ENCODE results near the gene EBF4. TPM values are rescaled to one million over a fixed set of nuclear protein-coding genes. Genes with fewer than 3 reads are reported as not detected.

EBF4 gene
- total RNA-seq, 1 experiment from 2014 or later: 11.4 TPM

- Histone ChIP-seq H3K9ac (ENCODE audit: low read length) (no peak overlapping the region), H3K79me2 (ENCODE audit: insufficient read depth, low read length) (no peaks in the 10 kb centered on the region), H3K4me3 (replicated peaks in 1 of 2; ENCODE audit: low read depth in 1 of 2, low read length in 2 of 2) (no peak overlapping the region), H3K4me2 (ENCODE audit: low read length) (no peak overlapping the region), H3K27me3 (ENCODE audit: insufficient read depth, low read length) (peaks cover 8% of the 10 kb centered on the region; the same call in 1 of the 2 replicates), H2AFZ (ENCODE audit: low read depth, low read length, poor library complexity, severe bottlenecking) (no peak overlapping the region), H3K9me2 (ENCODE audit: insufficient read depth) (no peaks in the 10 kb centered on the region), H3K27ac (ENCODE audit: low read depth, low read length) (no peak overlapping the region), H3K36me3 (ENCODE audit: control insufficient read depth in 1 of 2, insufficient read depth in 2 of 2, low read length in 2 of 2) (no peaks in the 10 kb centered on the region), H3K9me3 (ENCODE audit: control insufficient read depth in 1 of 2, insufficient read depth in 1 of 2, low read depth in 1 of 2, low read length in 2 of 2) (no peaks in the 10 kb centered on the region), H4K20me1 (ENCODE audit: insufficient read depth) (no peaks in the 10 kb centered on the region), H3K4me1 (ENCODE audit: control insufficient read depth in 1 of 2, insufficient read depth in 2 of 2, low read length in 2 of 2) (peaks cover 8 to 13% of the 10 kb centered on the region in 2 experiments; a peak in 3 of 4 replicates)
- RAD21 ChIA-PET (ENCODE audit: low non-redundant PET in 1 of 2, low total read pairs in 2 of 2, uncharacterized antibody in 2 of 2, unreplicated experiment in 2 of 2): no interaction called here
- POLR2A ChIA-PET: no interaction called here
- intact Hi-C loops (cut with micrococcal nuclease): no loop called here
- ATAC-seq: no peak
- no TSS peak for BruUV-seq (replicated peaks)
- DNase-seq (ENCODE audit: low read depth, low spot score): no peak
- CTCF ChIA-PET: no interaction called here
- TF ChIP-seq, protein P1, sequence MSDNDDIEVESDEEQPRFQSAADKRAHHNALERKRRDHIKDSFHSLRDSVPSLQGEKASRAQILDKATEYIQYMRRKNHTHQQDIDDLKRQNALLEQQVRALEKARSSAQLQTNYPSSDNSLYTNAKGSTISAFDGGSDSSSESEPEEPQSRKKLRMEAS (IDR thresholded peaks at IDR 0.05): no peak
- TF ChIP-seq YY1 (IDR thresholded peaks at IDR 0.05; ENCODE audit: extremely low read depth, insufficient replicate concordance, low read depth, low read length): no peak
- no peak for TF ChIP-seq SIN3A (IDR thresholded peaks at IDR 0.05; ENCODE audit: low read depth)
- no peak for TF ChIP-seq SRF (IDR thresholded peaks at IDR 0.05; ENCODE audit: low read depth)
- no peak for TF ChIP-seq EGR1 (IDR thresholded peaks at IDR 0.05; ENCODE audit: low read depth)
- no peak for TF ChIP-seq CBX3 (IDR thresholded peaks at IDR 0.05; ENCODE audit: low read depth)
- no peak for TF ChIP-seq POLR2AphosphoS5 (IDR thresholded peaks at IDR 0.05; ENCODE audit: low read depth, low read length)
Observed at GRCh38 chr20:2795451-2795850, 102.9 kb downstream of the EBF4 start.

DNA sequence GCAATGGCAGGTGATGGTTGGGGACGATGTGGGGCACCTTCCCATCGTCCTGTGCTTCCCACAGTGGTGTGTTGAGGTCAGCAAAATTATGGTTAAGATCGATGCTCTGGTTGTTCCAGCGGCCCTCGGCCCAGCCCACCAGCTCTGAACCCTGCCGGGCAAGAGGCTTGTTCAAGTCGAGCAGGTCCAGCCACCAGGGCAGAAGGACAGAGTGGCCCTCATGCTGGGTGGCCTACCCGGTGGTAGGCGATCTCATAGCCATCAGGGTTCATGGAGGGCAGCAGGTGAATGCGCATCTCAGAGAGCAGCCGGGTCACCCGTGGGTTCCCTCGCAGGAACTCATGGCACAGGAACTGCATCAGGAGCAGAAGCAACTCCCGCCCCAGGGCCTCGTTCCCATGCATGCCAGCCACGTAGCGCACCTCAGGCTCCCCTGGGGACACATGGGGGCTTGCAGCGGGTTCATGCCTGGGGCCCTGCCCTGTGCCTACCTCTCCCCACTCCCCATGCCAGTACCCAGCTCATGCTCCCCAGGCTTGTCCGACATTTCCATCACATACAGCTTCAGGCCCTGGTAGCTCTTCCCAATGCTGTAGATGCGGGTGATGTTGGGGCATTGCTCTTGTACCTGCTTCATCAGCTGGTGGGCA, 103.6 kb downstream of the EBF4 start:
- peaks cover 8 to 13% of the 10 kb centered on the region in 2 experiments; a peak in 3 of 4 replicates for H3K4me1 ChIP-seq (ENCODE audit: control insufficient read depth in 1 of 2, insufficient read depth in 2 of 2, low read length in 2 of 2)
- H3K27ac ChIP-seq (ENCODE audit: low read depth, low read length): no peak overlapping the region
- H3K27me3 ChIP-seq (ENCODE audit: insufficient read depth, low read length): peaks cover 8% of the 10 kb centered on the region; the same call in 1 of the 2 replicates
- no peak overlapping the region for H2AFZ ChIP-seq (ENCODE audit: low read depth, low read length, poor library complexity, severe bottlenecking)
- CTCF ChIA-PET: no interaction called here
- TF ChIP-seq, protein P2, sequence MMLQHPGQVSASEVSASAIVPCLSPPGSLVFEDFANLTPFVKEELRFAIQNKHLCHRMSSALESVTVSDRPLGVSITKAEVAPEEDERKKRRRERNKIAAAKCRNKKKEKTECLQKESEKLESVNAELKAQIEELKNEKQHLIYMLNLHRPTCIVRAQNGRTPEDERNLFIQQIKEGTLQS (IDR thresholded peaks at IDR 0.05): no peak
- TF ChIP-seq ZNF274 (IDR thresholded peaks at IDR 0.05; ENCODE audit: low read depth, low read length): no peak
- TF ChIP-seq, protein P3, sequence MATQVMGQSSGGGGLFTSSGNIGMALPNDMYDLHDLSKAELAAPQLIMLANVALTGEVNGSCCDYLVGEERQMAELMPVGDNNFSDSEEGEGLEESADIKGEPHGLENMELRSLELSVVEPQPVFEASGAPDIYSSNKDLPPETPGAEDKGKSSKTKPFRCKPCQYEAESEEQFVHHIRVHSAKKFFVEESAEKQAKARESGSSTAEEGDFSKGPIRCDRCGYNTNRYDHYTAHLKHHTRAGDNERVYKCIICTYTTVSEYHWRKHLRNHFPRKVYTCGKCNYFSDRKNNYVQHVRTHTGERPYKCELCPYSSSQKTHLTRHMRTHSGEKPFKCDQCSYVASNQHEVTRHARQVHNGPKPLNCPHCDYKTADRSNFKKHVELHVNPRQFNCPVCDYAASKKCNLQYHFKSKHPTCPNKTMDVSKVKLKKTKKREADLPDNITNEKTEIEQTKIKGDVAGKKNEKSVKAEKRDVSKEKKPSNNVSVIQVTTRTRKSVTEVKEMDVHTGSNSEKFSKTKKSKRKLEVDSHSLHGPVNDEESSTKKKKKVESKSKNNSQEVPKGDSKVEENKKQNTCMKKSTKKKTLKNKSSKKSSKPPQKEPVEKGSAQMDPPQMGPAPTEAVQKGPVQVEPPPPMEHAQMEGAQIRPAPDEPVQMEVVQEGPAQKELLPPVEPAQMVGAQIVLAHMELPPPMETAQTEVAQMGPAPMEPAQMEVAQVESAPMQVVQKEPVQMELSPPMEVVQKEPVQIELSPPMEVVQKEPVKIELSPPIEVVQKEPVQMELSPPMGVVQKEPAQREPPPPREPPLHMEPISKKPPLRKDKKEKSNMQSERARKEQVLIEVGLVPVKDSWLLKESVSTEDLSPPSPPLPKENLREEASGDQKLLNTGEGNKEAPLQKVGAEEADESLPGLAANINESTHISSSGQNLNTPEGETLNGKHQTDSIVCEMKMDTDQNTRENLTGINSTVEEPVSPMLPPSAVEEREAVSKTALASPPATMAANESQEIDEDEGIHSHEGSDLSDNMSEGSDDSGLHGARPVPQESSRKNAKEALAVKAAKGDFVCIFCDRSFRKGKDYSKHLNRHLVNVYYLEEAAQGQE (IDR thresholded peaks at IDR 0.05; ENCODE audit: low read depth): no peak
- TF ChIP-seq JUND (IDR thresholded peaks at IDR 0.05): no peak
- TF ChIP-seq POLR2A (IDR thresholded peaks at IDR 0.05; ENCODE audit: borderline replicate concordance, extremely low read depth, insufficient read depth, insufficient read length): no peak
- TF ChIP-seq, protein P1 (IDR thresholded peaks at IDR 0.05): no peak
- no peak for TF ChIP-seq EZH2 (IDR thresholded peaks at IDR 0.05)
- TF ChIP-seq EGR1 (IDR thresholded peaks at IDR 0.05; ENCODE audit: low read depth): no peak
- no TSS peak for BruUV-seq (replicated peaks)
- RAD21 ChIA-PET (ENCODE audit: low non-redundant PET in 1 of 2, low total read pairs in 2 of 2, uncharacterized antibody in 2 of 2, unreplicated experiment in 2 of 2): no interaction called here
- no peaks in the 10 kb centered on the region for H3K9me3 ChIP-seq (ENCODE audit: control insufficient read depth in 1 of 2, insufficient read depth in 1 of 2, low read depth in 1 of 2, low read length in 2 of 2)
- no peaks in the 10 kb centered on the region for H3K79me2 ChIP-seq (ENCODE audit: insufficient read depth, low read length)
- intact Hi-C loops (cut with micrococcal nuclease): no loop called here
- H3K36me3 ChIP-seq (ENCODE audit: control insufficient read depth in 1 of 2, insufficient read depth in 2 of 2, low read length in 2 of 2): no peaks in the 10 kb centered on the region
- no peak overlapping the region for H3K4me2 ChIP-seq (ENCODE audit: low read length)
- H3K9ac ChIP-seq (ENCODE audit: low read length): no peak overlapping the region
- H4K20me1 ChIP-seq (ENCODE audit: insufficient read depth): no peaks in the 10 kb centered on the region
- H3K9me2 ChIP-seq (ENCODE audit: insufficient read depth): no peaks in the 10 kb centered on the region
- DNase-seq (ENCODE audit: low read depth, low spot score): no peak
- POLR2A ChIA-PET: no interaction called here
- ATAC-seq: no peak
- H3K4me3 ChIP-seq (replicated peaks in 1 of 2; ENCODE audit: low read depth in 1 of 2, low read length in 2 of 2): no peak overlapping the region
